Panc1 (cell line): ENCODE data around the gene KCNJ1. TPM values are rescaled to one million over a fixed set of nuclear protein-coding genes. Genes with fewer than 3 reads are reported as not detected.

Experiments
- ATAC-seq: fragments of 200-7000 bp; cut with Tn5 transposase; 2 replicates; pipeline ENCODE4 v1.9.1; 2020; ENCODE audit warnings: mild to moderate bottlenecking, moderate library complexity
- BruUV-seq: library from RNA; stranded (reverse); fragments of 400-500 nt; replicated peaks from 2 replicates; lab custom pipeline; 2021; lab: Mats Ljungman, UMichigan
- CTCF ChIA-PET: fragments of 300-600 bp; sonication (Branson Sonifier 250); formaldehyde crosslinking; loops from one replicate; lab custom pipeline; 2022; ENCODE audit warnings: antibody characterized with exemption; lab: Charles Lee
- POLR2A ChIA-PET: fragments of 300-600 bp; sonication (Branson Sonifier 250); formaldehyde crosslinking; loops from one replicate; lab custom pipeline; 2022; ENCODE audit warnings: antibody characterized with exemption; lab: Charles Lee
- DNase-seq: peaks from one replicate; pipeline ENCODE4 v3.0.0-alpha.2; 2010; ENCODE audit warnings: low read depth, low spot score
- H3K27ac ChIP-seq: 2 replicates; pipeline ENCODE4 v1.5.1; 2011; ENCODE audit warnings: mild to moderate bottlenecking, low read length, inconsistent platforms
- H3K27me3 ChIP-seq: fragments of 200-500 bp; sonication (Bioruptor generic); 2 replicates; pipeline ENCODE4 v1.6.0; 2014; ENCODE audit warnings: low read length, inconsistent platforms; ENCODE audit not compliant: control insufficient read depth, insufficient read depth
- H3K36me3 ChIP-seq: fragments of 200-500 bp; sonication (Bioruptor generic); 2 replicates; pipeline ENCODE4 v1.5.1; 2014; ENCODE audit warnings: inconsistent platforms, mild to moderate bottlenecking, low read length, moderate library complexity; ENCODE audit not compliant: control insufficient read depth, insufficient read depth
- H3K4me1 ChIP-seq: 2 replicates; pipeline ENCODE4 v1.5.1; 2011; ENCODE audit warnings: inconsistent platforms, mild to moderate bottlenecking, low read length, moderate library complexity; ENCODE audit not compliant: control insufficient read depth, insufficient read depth
- H3K4me3 ChIP-seq, 2 experiments: 2 replicates each; pipeline ENCODE4 v1.5.1; 2011 to 2012; ENCODE audit warnings: low read depth in 2 of 2, low read length in 2 of 2, mild to moderate bottlenecking in 2 of 2, inconsistent platforms in 1 of 2, moderate library complexity in 1 of 2
- H3K9me3 ChIP-seq: fragments of 200-500 bp; sonication (Bioruptor generic); 2 replicates; pipeline ENCODE4 v1.5.1; 2014; ENCODE audit warnings: low read depth, mild to moderate bottlenecking, inconsistent platforms, low read length, moderate library complexity; ENCODE audit not compliant: control insufficient read depth, insufficient read depth
- CTCF ChIP-seq: fragments of 450-650 bp; IDR thresholded peaks from 2 replicates; pipeline ENCODE4 v1.5.1; 2017; ENCODE audit warnings: mild to moderate bottlenecking
- POLR2AphosphoS5 ChIP-seq: IDR thresholded peaks from 2 replicates; pipeline ENCODE4 v1.6.1; 2012; ENCODE audit warnings: mild to moderate bottlenecking, low read depth, low read length, moderate library complexity
- REST ChIP-seq, 2 experiments: IDR thresholded peaks; 2 replicates each; pipeline ENCODE4 v1.6.1; 2011 to 2012; ENCODE audit warnings: low read depth in 2 of 2, control low read depth in 1 of 2, low read length in 1 of 2, mild to moderate bottlenecking in 1 of 2, moderate library complexity in 1 of 2; ENCODE audit not compliant: insufficient read depth in 1 of 2
- SIN3A ChIP-seq: IDR thresholded peaks from 2 replicates; pipeline ENCODE4 v1.6.1; 2012; ENCODE audit warnings: low read depth, mild to moderate bottlenecking, low read length, moderate library complexity, borderline replicate concordance; ENCODE audit not compliant: insufficient read depth
- TCF7L2 ChIP-seq: IDR thresholded peaks from 2 replicates; pipeline ENCODE4 v1.6.1; 2011; ENCODE audit warnings: mild to moderate bottlenecking, low read depth, low read length, inconsistent platforms
- in situ Hi-C: cut with HindIII; loops from 2 replicates; pipeline ENCODE4 v1.10.0; 2016; ENCODE audit warnings: low sequenced_read_pairs, low pct_unique_long_range_greater_than_20kb
- intact Hi-C: fragments of 100-400 bp; cut with micrococcal nuclease; formaldehyde crosslinking; loops from one replicate; pipeline ENCODE4 v1.10.0; 2022; ENCODE audit not compliant: unreplicated experiment
- total RNA-seq: library from RNA; stranded (reverse); gene quantifications from one replicate; pipeline ENCODE4 v1.2.1, GENCODE V29; 2021; ENCODE audit not compliant: unreplicated experiment

The KCNJ1 gene
- total RNA-seq, 1 experiment from 2014 or later, result not detected

- H3K4me3 ChIP-seq, result no peak overlapping the region
- TF ChIP-seq CTCF, result no peak
- TF ChIP-seq SIN3A, result no peak
- no peak for TF ChIP-seq TCF7L2
- no peak for TF ChIP-seq POLR2AphosphoS5
- TF ChIP-seq REST (IDR thresholded peaks at IDR 0.05; ENCODE audit: insufficient read depth in 1 of 2, low read depth in 2 of 2, low read length in 1 of 2), result no peak
- no peak overlapping the region for H3K27ac ChIP-seq
- no peak for DNase-seq
- CTCF ChIA-PET, result no interaction called here
- intact Hi-C loops (no loop called here), in situ Hi-C loops (no loop called here)
- H3K9me3 ChIP-seq, result no peaks in the 10 kb centered on the region
- no TSS peak for BruUV-seq
- H3K4me1 ChIP-seq, result no peaks in the 10 kb centered on the region
- ATAC-seq, result no peak
- POLR2A ChIA-PET, result no interaction called here
- no peaks in the 10 kb centered on the region for H3K36me3 ChIP-seq
- H3K27me3 ChIP-seq, result peaks cover 7% of the 10 kb centered on the region; the same call in 1 of the 2 replicates
These were observed 66.2 kb downstream of the KCNJ1 start for GRCh38 chr11:128800871-128801417.

- no peak overlapping the region for H3K4me3 ChIP-seq
- CTCF ChIA-PET, result no interaction called here
- DNase-seq (no peak), ATAC-seq (no peak)
- no peaks in the 10 kb centered on the region for H3K36me3 ChIP-seq
- H3K9me3 ChIP-seq, result no peaks in the 10 kb centered on the region
- intact Hi-C loops, result no loop called here
- no peaks in the 10 kb centered on the region for H3K4me1 ChIP-seq
- in situ Hi-C loops, result no loop called here
- H3K27ac ChIP-seq, result no peak overlapping the region
- POLR2A ChIA-PET, result no interaction called here
- H3K27me3 ChIP-seq, result no peaks in the 10 kb centered on the region
- BruUV-seq, result no TSS peak
- TF ChIP-seq POLR2AphosphoS5 (no peak), SIN3A (no peak), TCF7L2 (no peak), CTCF (no peak), REST (IDR thresholded peaks at IDR 0.05; ENCODE audit: insufficient read depth in 1 of 2, low read depth in 2 of 2, low read length in 1 of 2) (no peak)
These were observed 70.8 kb downstream of the KCNJ1 start for GRCh38 chr11:128796270-128796669.
